Parathyroid adenoma (tissue), 2 donors: Measurements from ENCODE around the gene FAM50A.
A peak's percentile ranks its signal among the peaks of the same experiment; 100 is the strongest.

Source experiments
- H2AFZ ChIP-seq: fragments of 300-600 bp; sonication (generic); one replicate; pipeline ENCODE4 v1.7.0; 2017; ENCODE audit warnings: antibody characterized with exemption, mild to moderate bottlenecking
- H3K27ac ChIP-seq: fragments of 300-600 bp; sonication (generic); one replicate; pipeline ENCODE4 v1.7.0; 2017
- H3K27me3 ChIP-seq: fragments of 300-600 bp; sonication (generic); one replicate; pipeline ENCODE4 v1.7.0; 2017; ENCODE audit warnings: low read length; ENCODE audit not compliant: control insufficient read depth, insufficient read depth
- H3K36me3 ChIP-seq: fragments of 300-600 bp; sonication (generic); one replicate; pipeline ENCODE4 v1.7.0; 2017; ENCODE audit warnings: low read length; ENCODE audit not compliant: control insufficient read depth, insufficient read depth
- H3K4me1 ChIP-seq: fragments of 300-600 bp; sonication (generic); one replicate; pipeline ENCODE4 v1.7.0; 2017; ENCODE audit warnings: control low read depth
- H3K4me2 ChIP-seq: fragments of 300-600 bp; sonication (generic); one replicate; pipeline ENCODE4 v1.7.0; 2017; ENCODE audit warnings: low read length
- H3K4me3 ChIP-seq: fragments of 300-600 bp; sonication (generic); one replicate; pipeline ENCODE4 v1.7.0; 2017; ENCODE audit warnings: low read depth, low read length
- H3K79me2 ChIP-seq: fragments of 300-600 bp; sonication (generic); one replicate; pipeline ENCODE4 v1.7.0; 2017; ENCODE audit warnings: control low read depth
- H3K9ac ChIP-seq: fragments of 300-600 bp; sonication (generic); one replicate; pipeline ENCODE4 v1.7.0; 2017; ENCODE audit warnings: mild to moderate bottlenecking
- H3K9me3 ChIP-seq: fragments of 300-600 bp; sonication (generic); one replicate; pipeline ENCODE4 v1.7.0; 2017; ENCODE audit warnings: low read length; ENCODE audit not compliant: control insufficient read depth
- CTCF ChIP-seq: fragments of 300-600 bp; sonication (generic); IDR thresholded peaks from one replicate; pipeline ENCODE4 v1.7.0; 2017; ENCODE audit warnings: antibody characterized with exemption, mild to moderate bottlenecking
- donor health status: primary hyperparathyroidism.

Gene FAM50A

GRCh38 chrX:154412468-154412867, 31.5 kb upstream of the FAM50A start:
- TF ChIP-seq CTCF = no peak
- Histone ChIP-seq H3K27me3 (no peaks in the 10 kb centered on the region), H3K4me2 (peak overlapping the region; percentile 54), H3K27ac (peak overlapping the region; percentile 85), H3K4me3 (peak overlapping the region; percentile 68), H3K4me1 (peaks cover 2% of the 10 kb centered on the region), H3K9ac (no peak overlapping the region), H3K9me3 (no peaks in the 10 kb centered on the region), H3K36me3 (no peaks in the 10 kb centered on the region), H3K79me2 (no peaks in the 10 kb centered on the region), H2AFZ (no peak overlapping the region)

- no peak overlapping the region for H3K27ac ChIP-seq
- H3K9me3 ChIP-seq = no peaks in the 10 kb centered on the region
- no peaks in the 10 kb centered on the region for H3K36me3 ChIP-seq
- no peak overlapping the region for H3K4me2 ChIP-seq
- no peaks in the 10 kb centered on the region for H3K27me3 ChIP-seq
- no peak for TF ChIP-seq CTCF
- no peaks in the 10 kb centered on the region for H3K79me2 ChIP-seq
- no peak overlapping the region for H2AFZ ChIP-seq
- H3K9ac ChIP-seq = no peak overlapping the region
- no peak overlapping the region for H3K4me3 ChIP-seq
- H3K4me1 ChIP-seq = peaks cover 2% of the 10 kb centered on the region
Observed at GRCh38 chrX:154413142-154413541, 30.8 kb upstream of the FAM50A start.

GRCh38 chrX:154417157-154417556, 26.8 kb upstream of the FAM50A start:
- no peaks in the 10 kb centered on the region for H3K9me3 ChIP-seq
- no peak overlapping the region for H2AFZ ChIP-seq
- H3K27me3 ChIP-seq = no peaks in the 10 kb centered on the region
- no peak overlapping the region for H3K4me3 ChIP-seq
- no peak overlapping the region for H3K27ac ChIP-seq
- H3K36me3 ChIP-seq = no peaks in the 10 kb centered on the region
- H3K4me1 ChIP-seq = peaks cover 2% of the 10 kb centered on the region
- H3K79me2 ChIP-seq = no peaks in the 10 kb centered on the region
- no peak for TF ChIP-seq CTCF
- no peak overlapping the region for H3K9ac ChIP-seq
- H3K4me2 ChIP-seq = no peak overlapping the region

- Histone ChIP-seq H3K4me3 (no peak overlapping the region), H3K36me3 (no peaks in the 10 kb centered on the region), H3K9ac (no peak overlapping the region), H3K4me1 (no peaks in the 10 kb centered on the region), H3K9me3 (no peaks in the 10 kb centered on the region), H3K79me2 (no peaks in the 10 kb centered on the region), H3K4me2 (no peak overlapping the region), H2AFZ (no peak overlapping the region), H3K27me3 (no peaks in the 10 kb centered on the region), H3K27ac (no peak overlapping the region)
- TF ChIP-seq CTCF = no peak
Observed at GRCh38 chrX:154419189-154419588, 24.8 kb upstream of the FAM50A start.

- no peak for TF ChIP-seq CTCF
- no peaks in the 10 kb centered on the region for H3K27me3 ChIP-seq
- H3K4me2 ChIP-seq = no peak overlapping the region
- no peaks in the 10 kb centered on the region for H3K4me1 ChIP-seq
- no peaks in the 10 kb centered on the region for H3K9me3 ChIP-seq
- H3K27ac ChIP-seq = no peak overlapping the region
- H3K79me2 ChIP-seq = no peaks in the 10 kb centered on the region
- H3K4me3 ChIP-seq = no peak overlapping the region
- H3K9ac ChIP-seq = no peak overlapping the region
- no peaks in the 10 kb centered on the region for H3K36me3 ChIP-seq
- H2AFZ ChIP-seq = no peak overlapping the region
Observed at GRCh38 chrX:154419688-154420401, 24.1 kb upstream of the FAM50A start.
